Hippocampal formation (tissue), 2 donors: ENCODE measurements around the gene VMO1.

Experiments used
- DNase-seq, 2 donors: peaks; one replicate each; lab custom pipeline; 2025; lab: John Stamatoyannopoulos, UW

The VMO1 gene

GRCh38 chr17:4800462-4801196, 14.5 kb upstream of the VMO1 start:
- no peak for DNase-seq

- no peak for DNase-seq
Observed at GRCh38 chr17:4796552-4796920, 10.4 kb upstream of the VMO1 start.

GRCh38 chr17:4795168-4795567, 9.0 kb upstream of the VMO1 start:
- DNase-seq: no peak

- DNase-seq: no peak
Observed at GRCh38 chr17:4790705-4791088, 4.5 kb upstream of the VMO1 start.

GRCh38 chr17:4789951-4790704, 4.0 kb upstream of the VMO1 start:
- DNase-seq: peak; percentile 86 to 87

GRCh38 chr17:4789701-4789950, 3.5 kb upstream of the VMO1 start:
- DNase-seq: no peak

- DNase-seq: no peak
Observed at GRCh38 chr17:4788807-4789700, 2.9 kb upstream of the VMO1 start, which contains the start of gene GLTPD2. Gene GLTPD2, plus strand, starts transcription at chr17:4788964. Its CDS starts 48 bp downstream, at chr17:4789012.

- no peak for DNase-seq
Observed at GRCh38 chr17:4788159-4788806, 2.1 kb upstream of the VMO1 start.

- no peak for DNase-seq
Observed at GRCh38 chr17:4786516-4786915, 352 bp upstream of the VMO1 start.

- no peak for DNase-seq
Observed at GRCh38 chr17:4785311-4786105, 656 bp downstream of the VMO1 start.

GRCh38 chr17:4782652-4783051, 3.5 kb downstream of the VMO1 start:
- no peak for DNase-seq

- DNase-seq: no peak
Observed at GRCh38 chr17:4780325-4780955, 5.7 kb downstream of the VMO1 start.

- DNase-seq: no peak
Observed at GRCh38 chr17:4777969-4778760, 8.0 kb downstream of the VMO1 start.

- DNase-seq: no peak
Observed at GRCh38 chr17:4772235-4772613, 13.9 kb downstream of the VMO1 start.

- DNase-seq: no peak
Observed at GRCh38 chr17:4771519-4772234, 14.5 kb downstream of the VMO1 start, which contains the start of gene TM4SF5. Gene TM4SF5, plus strand, starts transcription at chr17:4771886. Its CDS starts 37 bp downstream, at chr17:4771923.

- no peak for DNase-seq
Observed at GRCh38 chr17:4769628-4770027, 16.5 kb downstream of the VMO1 start.

GRCh38 chr17:4768298-4768697, 17.9 kb downstream of the VMO1 start:
- DNase-seq: no peak

- no peak for DNase-seq
Observed at GRCh38 chr17:4766723-4767122, 19.4 kb downstream of the VMO1 start.

- DNase-seq: no peak
Observed at GRCh38 chr17:4766201-4766600, 20.0 kb downstream of the VMO1 start.
